Nephron progenitor cell (in vitro differentiated cells): ENCODE measurements around the gene ELK3.
"Not testable (repeated sequence)": the region's sequence is repeated elsewhere in the genome, so short reads cannot be mapped to it uniquely, and the experiment has no call there.

Experiments used
- DNase-seq: peaks from one replicate; pipeline ENCODE4 v3.0.0; 2021
- H3K27ac Mint-ChIP-seq: 2 replicates; pipeline ENCODE4 v1.8.0; 2021; ENCODE audit warnings: mild to moderate bottlenecking, moderate library complexity, mixed read lengths
- H3K27me3 Mint-ChIP-seq: 2 replicates; pipeline ENCODE4 v1.8.0; 2021; ENCODE audit warnings: mild to moderate bottlenecking, low read depth, mixed read lengths; ENCODE audit not compliant: poor library complexity
- H3K36me3 Mint-ChIP-seq: 2 replicates; pipeline ENCODE4 v1.8.0; 2021; ENCODE audit warnings: low read depth, mixed read lengths
- H3K4me1 Mint-ChIP-seq: 2 replicates; pipeline ENCODE4 v1.8.0; 2021; ENCODE audit warnings: mixed read lengths
- H3K4me3 Mint-ChIP-seq: 2 replicates; pipeline ENCODE4 v1.8.0; 2021; ENCODE audit warnings: mild to moderate bottlenecking, moderate library complexity, mixed read lengths
- H3K9me3 Mint-ChIP-seq: 2 replicates; pipeline ENCODE4 v1.8.0; 2021; ENCODE audit warnings: mild to moderate bottlenecking, moderate library complexity, mixed read lengths
- TF ChIP-seq, protein P1 (sequence below): fragments of 200-600 bp; sonication (generic); IDR thresholded peaks from 2 replicates; pipeline ENCODE4 v1.5.0; 2021; ENCODE audit warnings: antibody characterized with exemption

The ELK3 gene

DNA sequence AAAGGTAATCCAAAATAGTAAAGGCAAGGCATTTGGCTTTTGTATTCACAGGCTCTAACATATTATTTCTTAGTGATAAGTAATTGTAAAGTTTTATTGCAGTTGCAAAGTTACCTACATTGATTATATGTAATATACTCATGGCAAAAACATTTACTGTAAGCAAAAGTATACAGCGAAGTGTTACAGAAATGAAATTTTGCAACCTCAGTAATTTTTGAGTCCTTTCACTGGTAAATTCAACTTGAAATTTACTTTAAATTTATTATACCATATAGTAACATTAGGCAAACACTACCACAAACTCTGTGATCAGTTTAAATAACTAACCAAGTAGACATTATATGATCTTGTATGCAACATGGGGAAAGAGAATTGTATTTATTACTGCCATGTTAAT lies 117.0 kb downstream of the ELK3 start:
- H3K27ac Mint-ChIP-seq: no peak overlapping the region
- H3K36me3 Mint-ChIP-seq: peaks cover 59% of the 10 kb centered on the region
- no peak overlapping the region for H3K4me3 Mint-ChIP-seq
- H3K27me3 Mint-ChIP-seq: no peaks in the 10 kb centered on the region
- peaks cover 5% of the 10 kb centered on the region for H3K9me3 Mint-ChIP-seq
- DNase-seq: no peak
- peaks cover 6% of the 10 kb centered on the region for H3K4me1 Mint-ChIP-seq
- TF ChIP-seq, protein P1, sequence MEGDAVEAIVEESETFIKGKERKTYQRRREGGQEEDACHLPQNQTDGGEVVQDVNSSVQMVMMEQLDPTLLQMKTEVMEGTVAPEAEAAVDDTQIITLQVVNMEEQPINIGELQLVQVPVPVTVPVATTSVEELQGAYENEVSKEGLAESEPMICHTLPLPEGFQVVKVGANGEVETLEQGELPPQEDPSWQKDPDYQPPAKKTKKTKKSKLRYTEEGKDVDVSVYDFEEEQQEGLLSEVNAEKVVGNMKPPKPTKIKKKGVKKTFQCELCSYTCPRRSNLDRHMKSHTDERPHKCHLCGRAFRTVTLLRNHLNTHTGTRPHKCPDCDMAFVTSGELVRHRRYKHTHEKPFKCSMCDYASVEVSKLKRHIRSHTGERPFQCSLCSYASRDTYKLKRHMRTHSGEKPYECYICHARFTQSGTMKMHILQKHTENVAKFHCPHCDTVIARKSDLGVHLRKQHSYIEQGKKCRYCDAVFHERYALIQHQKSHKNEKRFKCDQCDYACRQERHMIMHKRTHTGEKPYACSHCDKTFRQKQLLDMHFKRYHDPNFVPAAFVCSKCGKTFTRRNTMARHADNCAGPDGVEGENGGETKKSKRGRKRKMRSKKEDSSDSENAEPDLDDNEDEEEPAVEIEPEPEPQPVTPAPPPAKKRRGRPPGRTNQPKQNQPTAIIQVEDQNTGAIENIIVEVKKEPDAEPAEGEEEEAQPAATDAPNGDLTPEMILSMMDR: no peak

DNA sequence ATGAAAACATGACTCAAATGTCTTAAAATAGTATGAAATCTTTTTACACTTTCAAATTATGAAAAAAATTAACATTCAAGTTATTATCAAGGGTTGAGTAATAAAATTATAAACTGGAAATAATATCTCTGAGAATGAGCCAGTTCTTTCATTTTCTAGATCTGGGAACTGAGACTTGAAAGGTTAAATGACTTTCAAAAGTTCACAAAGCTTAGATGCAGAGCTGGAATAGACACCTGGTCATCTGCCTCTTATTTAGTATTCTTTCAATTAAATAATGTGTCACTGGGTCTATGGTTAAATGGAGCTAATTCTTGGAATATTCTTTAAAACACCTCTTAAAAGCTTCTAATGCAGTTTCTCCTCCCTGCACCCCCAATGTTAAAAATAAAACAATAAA lies 119.4 kb downstream of the ELK3 start:
- no peak overlapping the region for H3K4me3 Mint-ChIP-seq
- H3K9me3 Mint-ChIP-seq: peaks cover 13% of the 10 kb centered on the region
- H3K36me3 Mint-ChIP-seq: peaks cover 59% of the 10 kb centered on the region
- TF ChIP-seq, protein P1: no peak
- H3K27ac Mint-ChIP-seq: no peak overlapping the region
- DNase-seq: no peak
- H3K4me1 Mint-ChIP-seq: peaks cover 6% of the 10 kb centered on the region
- H3K27me3 Mint-ChIP-seq: no peaks in the 10 kb centered on the region

DNA sequence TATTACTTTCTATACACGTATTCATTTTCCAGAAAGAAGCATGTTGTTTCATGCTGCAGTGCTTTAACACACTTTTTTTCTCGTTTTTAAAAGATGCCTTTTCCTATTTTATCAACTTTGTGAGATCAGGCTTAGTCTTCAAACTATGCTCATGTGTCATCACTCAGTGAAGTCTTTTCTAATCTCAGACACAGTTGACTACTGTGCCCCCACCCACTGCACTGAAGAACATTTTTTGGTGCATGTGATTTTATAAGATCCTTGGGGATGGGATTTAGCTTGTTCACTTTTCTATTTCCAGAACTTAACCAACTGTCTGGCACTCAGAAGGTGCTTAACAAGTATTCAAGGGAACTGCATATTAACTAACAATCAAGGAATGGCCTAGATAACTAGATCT lies 120.5 kb downstream of the ELK3 start:
- Mint-ChIP-seq H3K36me3 (peaks cover 48% of the 10 kb centered on the region), H3K4me3 (no peak overlapping the region), H3K4me1 (peaks cover 6% of the 10 kb centered on the region), H3K27ac (no peak overlapping the region), H3K9me3 (peaks cover 13% of the 10 kb centered on the region), H3K27me3 (no peaks in the 10 kb centered on the region)
- TF ChIP-seq, protein P1: no peak
- DNase-seq: no peak

DNA sequence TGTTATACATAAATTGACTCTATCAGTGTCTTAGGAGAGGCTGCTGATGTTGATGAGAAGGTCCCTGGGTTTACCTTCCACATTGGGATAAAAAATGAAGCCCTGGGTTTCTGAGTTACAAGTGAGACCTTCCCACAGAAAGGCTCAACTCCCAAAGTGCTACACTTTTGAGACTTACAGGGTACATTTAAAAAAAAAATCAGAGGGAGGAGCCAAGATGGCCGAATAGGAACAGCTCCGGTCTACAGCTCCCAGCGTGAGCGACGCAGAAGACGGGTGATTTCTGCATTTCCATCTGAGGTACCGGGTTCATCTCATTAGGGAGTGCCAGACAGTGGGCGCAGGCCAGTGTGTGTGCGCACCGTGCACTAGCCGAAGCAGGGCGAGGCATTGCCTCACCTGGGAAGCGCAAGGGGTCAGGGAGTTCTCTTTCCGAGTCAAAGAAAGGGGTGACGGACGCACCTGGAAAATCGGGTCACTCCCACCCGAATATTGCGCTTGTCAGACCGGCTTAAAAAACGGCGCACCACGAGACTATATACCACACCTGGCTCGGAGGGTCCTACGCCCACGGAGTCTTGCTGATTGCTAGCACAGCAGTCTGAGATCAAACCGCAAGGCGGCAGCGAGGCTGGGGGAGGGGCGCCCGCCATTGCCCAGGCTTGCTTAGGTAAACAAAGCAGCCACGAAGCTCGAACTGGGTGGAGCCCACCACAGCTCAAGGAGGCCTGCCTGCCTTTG lies 121.7 kb downstream of the ELK3 start:
- peak overlapping the region; percentile 97 for H3K27ac Mint-ChIP-seq
- H3K27me3 Mint-ChIP-seq, DNase-seq, H3K4me1 Mint-ChIP-seq: not testable (repeated sequence)
- peak overlapping the region; percentile 92 for H3K4me3 Mint-ChIP-seq
- H3K36me3 Mint-ChIP-seq: peaks cover 36% of the 10 kb centered on the region
- H3K9me3 Mint-ChIP-seq: peaks cover 16% of the 10 kb centered on the region

DNA sequence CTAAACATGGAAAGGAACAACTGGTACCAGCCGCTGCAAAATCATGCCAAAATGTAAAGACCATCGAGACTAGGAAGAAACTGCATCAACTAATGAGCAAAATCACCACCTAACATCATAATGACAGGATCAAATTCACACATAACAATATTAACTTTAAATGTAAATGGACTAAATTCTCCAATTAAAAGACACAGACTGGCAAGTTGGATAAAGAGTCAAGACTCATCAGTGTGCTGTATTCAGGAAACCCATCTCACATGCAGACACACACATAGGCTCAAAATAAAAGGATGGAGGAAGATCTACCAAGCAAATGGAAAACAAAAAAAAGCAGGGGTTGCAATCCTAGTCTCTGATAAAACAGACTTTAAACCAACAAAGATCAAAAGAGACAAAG lies 123.6 kb downstream of the ELK3 start:
- not testable (repeated sequence) for H3K27me3 Mint-ChIP-seq, H3K4me1 Mint-ChIP-seq
- peaks cover 28% of the 10 kb centered on the region for H3K9me3 Mint-ChIP-seq

More for the DNA sequence above, 123.6 kb downstream of the ELK3 start:
- DNase-seq, H3K4me3 Mint-ChIP-seq, H3K27ac Mint-ChIP-seq: not testable (repeated sequence)
- H3K36me3 Mint-ChIP-seq: peaks cover 32% of the 10 kb centered on the region
